ENCODE measurements around the gene VSX2. TPM values are rescaled to one million over a fixed set of nuclear protein-coding genes. Genes with fewer than 3 reads are reported as not detected.
"Not testable (repeated sequence)": the region's sequence is repeated elsewhere in the genome, so short reads cannot be mapped to it uniquely, and the experiment has no call there.

Gene VSX2
- total and polyA plus RNA-seq, 2 donors (not counting 1 experiment from before 2014, with no cell fraction given) = not detected

DNA sequence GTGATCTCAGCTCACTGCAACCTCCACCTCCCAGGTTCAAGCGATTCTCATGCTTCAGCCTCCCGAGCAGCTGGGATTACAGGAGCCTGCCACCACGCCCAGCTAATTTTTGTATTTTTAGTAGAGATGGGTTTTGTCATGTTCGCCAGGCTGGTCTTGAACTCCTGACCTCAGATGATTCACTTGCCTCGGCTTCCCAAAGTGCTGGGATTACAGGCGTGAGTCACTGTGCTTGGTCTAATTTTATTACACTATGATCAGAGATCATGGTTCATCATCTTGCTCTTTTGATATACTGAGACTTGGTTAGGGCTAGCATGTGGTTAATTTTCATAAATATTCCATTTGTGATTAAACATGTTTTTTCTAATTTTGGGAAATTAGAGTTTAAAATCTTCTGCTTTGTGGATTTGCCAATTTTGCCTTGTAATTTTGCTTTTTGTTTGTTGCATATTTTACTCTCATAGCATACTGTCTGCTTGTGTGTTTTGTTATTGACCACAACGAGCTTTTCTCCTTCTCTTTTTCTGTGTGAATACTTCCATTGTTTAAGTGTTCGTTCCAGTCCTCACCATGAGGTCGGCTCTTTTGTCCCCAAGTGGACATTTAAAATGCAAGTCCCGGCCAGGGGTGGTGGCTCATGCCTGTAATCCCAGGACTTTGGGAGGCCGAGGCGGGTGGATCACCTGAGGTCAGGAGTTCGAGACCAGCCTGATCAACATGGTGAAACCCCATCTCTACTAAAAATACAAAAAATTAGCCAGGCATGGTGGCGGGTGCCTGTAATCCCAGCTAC lies 31.3 kb downstream of the VSX2 start:
- H3K4me1 Mint-ChIP-seq; H4K20me1 ChIP-seq (ENCODE audit: control insufficient read depth, insufficient read depth, low read length, poor library complexity, severe bottlenecking); H3K9me3 Mint-ChIP-seq (ENCODE audit: insufficient read depth); H3K4me3 ChIP-seq (ENCODE audit: control extremely low read depth in 1 of 5, extremely low read depth in 1 of 5, insufficient read depth in 1 of 5, low read depth in 2 of 5, low read length in 4 of 5); H3K9me3 ChIP-seq (ENCODE audit: control extremely low read depth in 1 of 3, control insufficient read depth in 2 of 3, insufficient read depth in 1 of 3, low read length in 2 of 3); H3K79me2 ChIP-seq (ENCODE audit: control insufficient read depth, insufficient read depth, low read length); H3K27ac Mint-ChIP-seq; ATAC-seq (ENCODE audit: low read depth); H3K27ac ChIP-seq (ENCODE audit: low read length in 2 of 2); H3K4me1 ChIP-seq (ENCODE audit: control insufficient read depth in 2 of 2, insufficient read depth in 2 of 2, low read length in 2 of 2); H3K4me3 Mint-ChIP-seq; intact Hi-C loops (cut with micrococcal nuclease); DNase-seq; H2AFZ ChIP-seq (ENCODE audit: insufficient read depth, low read depth, low read length, poor library complexity, severe bottlenecking); H3K27me3 ChIP-seq (replicated peaks in 1 of 4; ENCODE audit: control extremely low read depth in 1 of 4, control insufficient read depth in 3 of 4, insufficient read depth in 4 of 4, low read length in 3 of 4); H3K36me3 ChIP-seq (replicated peaks in 1 of 2; ENCODE audit: control extremely low read depth in 1 of 2, control insufficient read depth in 1 of 2, extremely low read depth in 1 of 2, insufficient read depth in 2 of 2, low read length in 1 of 2); H3K9ac ChIP-seq (ENCODE audit: low read length); H3K4me2 ChIP-seq (replicated peaks; ENCODE audit: low read depth, low read length, poor library complexity, severe bottlenecking); POLR2A ChIA-PET: not testable (repeated sequence)
- peaks cover 18% of the 10 kb centered on the region for H3K27me3 Mint-ChIP-seq
- CTCF ChIA-PET = interaction anchor here (0.9 kb wide), 1 partner anchor 14 kb away, joined by 3 read pairs; no protein-coding TSS in a partner anchor
- 87% methylated on average over 3 of the region's 14 CpGs for WGBS (ENCODE audit: insufficient coverage)

DNA sequence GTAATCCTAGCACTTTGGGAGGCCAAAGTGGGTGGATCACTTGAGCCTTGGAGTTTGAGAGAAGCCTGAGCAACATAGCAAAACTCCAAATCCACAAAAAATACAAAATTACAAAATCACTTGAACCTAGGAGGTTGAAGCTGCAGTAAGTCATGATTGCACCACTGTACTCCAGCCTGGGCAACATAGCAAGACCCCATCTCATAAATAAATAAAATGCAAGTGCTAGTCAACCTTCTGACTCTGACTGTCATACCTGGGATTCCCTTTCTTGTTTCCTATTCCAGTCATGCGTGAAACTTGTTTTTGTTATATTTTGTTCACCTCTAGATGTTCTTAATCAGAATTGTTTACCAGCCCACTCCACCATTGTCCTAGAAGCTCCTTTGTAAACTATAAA lies 32.1 kb downstream of the VSX2 start:
- no CpG with 5 or more reads among the region's 1 CpG for WGBS (ENCODE audit: insufficient coverage)
- Histone ChIP-seq H4K20me1 (ENCODE audit: control insufficient read depth, insufficient read depth, low read length, poor library complexity, severe bottlenecking) (no peaks in the 10 kb centered on the region), H3K27me3 (replicated peaks in 1 of 4; ENCODE audit: control extremely low read depth in 1 of 4, control insufficient read depth in 3 of 4, insufficient read depth in 4 of 4, low read length in 3 of 4) (no peaks in the 10 kb centered on the region), H3K36me3 (replicated peaks in 1 of 2; ENCODE audit: control extremely low read depth in 1 of 2, control insufficient read depth in 1 of 2, extremely low read depth in 1 of 2, insufficient read depth in 2 of 2, low read length in 1 of 2) (no peaks in the 10 kb centered on the region), H3K9me3 (ENCODE audit: control extremely low read depth in 1 of 3, control insufficient read depth in 2 of 3, insufficient read depth in 1 of 3, low read length in 2 of 3) (no peaks in the 10 kb centered on the region), H2AFZ (ENCODE audit: insufficient read depth, low read depth, low read length, poor library complexity, severe bottlenecking) (no peak overlapping the region), H3K4me2 (replicated peaks; ENCODE audit: low read depth, low read length, poor library complexity, severe bottlenecking) (no peak overlapping the region), H3K4me3 (ENCODE audit: control extremely low read depth in 1 of 5, extremely low read depth in 1 of 5, insufficient read depth in 1 of 5, low read depth in 2 of 5, low read length in 4 of 5) (no peak overlapping the region), H3K79me2 (ENCODE audit: control insufficient read depth, insufficient read depth, low read length) (no peaks in the 10 kb centered on the region), H3K27ac (ENCODE audit: low read length in 2 of 2) (no peak overlapping the region), H3K9ac (ENCODE audit: low read length) (no peak overlapping the region), H3K4me1 (ENCODE audit: control insufficient read depth in 2 of 2, insufficient read depth in 2 of 2, low read length in 2 of 2) (no peaks in the 10 kb centered on the region)
- ChIA-PET POLR2A (no interaction called here), CTCF (no interaction called here)
- no peak for DNase-seq
- no peaks in the 10 kb centered on the region for H3K9me3 Mint-ChIP-seq (ENCODE audit: insufficient read depth)
- intact Hi-C loops (cut with micrococcal nuclease) = no loop called here
- H3K27ac Mint-ChIP-seq = no peak overlapping the region
- peaks cover 12% of the 10 kb centered on the region for H3K27me3 Mint-ChIP-seq
- H3K4me3 Mint-ChIP-seq = no peak overlapping the region
- TF ChIP-seq EZH2 (IDR thresholded peaks at IDR 0.05; ENCODE audit: borderline replicate concordance, insufficient read depth, low read depth, low read length, poor library complexity, severe bottlenecking) = no peak
- TF ChIP-seq, protein P1, sequence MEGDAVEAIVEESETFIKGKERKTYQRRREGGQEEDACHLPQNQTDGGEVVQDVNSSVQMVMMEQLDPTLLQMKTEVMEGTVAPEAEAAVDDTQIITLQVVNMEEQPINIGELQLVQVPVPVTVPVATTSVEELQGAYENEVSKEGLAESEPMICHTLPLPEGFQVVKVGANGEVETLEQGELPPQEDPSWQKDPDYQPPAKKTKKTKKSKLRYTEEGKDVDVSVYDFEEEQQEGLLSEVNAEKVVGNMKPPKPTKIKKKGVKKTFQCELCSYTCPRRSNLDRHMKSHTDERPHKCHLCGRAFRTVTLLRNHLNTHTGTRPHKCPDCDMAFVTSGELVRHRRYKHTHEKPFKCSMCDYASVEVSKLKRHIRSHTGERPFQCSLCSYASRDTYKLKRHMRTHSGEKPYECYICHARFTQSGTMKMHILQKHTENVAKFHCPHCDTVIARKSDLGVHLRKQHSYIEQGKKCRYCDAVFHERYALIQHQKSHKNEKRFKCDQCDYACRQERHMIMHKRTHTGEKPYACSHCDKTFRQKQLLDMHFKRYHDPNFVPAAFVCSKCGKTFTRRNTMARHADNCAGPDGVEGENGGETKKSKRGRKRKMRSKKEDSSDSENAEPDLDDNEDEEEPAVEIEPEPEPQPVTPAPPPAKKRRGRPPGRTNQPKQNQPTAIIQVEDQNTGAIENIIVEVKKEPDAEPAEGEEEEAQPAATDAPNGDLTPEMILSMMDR (IDR thresholded peaks at IDR 0.05) = no peak
- ATAC-seq (ENCODE audit: low read depth) = no peak
- H3K4me1 Mint-ChIP-seq = no peaks in the 10 kb centered on the region
